ENCODE results near the gene FTCD.
"Not testable (repeated sequence)": the region's sequence is repeated elsewhere in the genome, so short reads cannot be mapped to it uniquely, and the experiment has no call there.

The FTCD gene

GRCh38 chr21:46140352-46141003, 14.9 kb downstream of the FTCD start:
- DNase-seq (ENCODE audit: low read depth, low spot score): not testable (repeated sequence)

- DNase-seq (ENCODE audit: low read depth, low spot score): no peak
These were observed 15.7 kb downstream of the FTCD start for GRCh38 chr21:46139686-46140085.

- no peak for DNase-seq (ENCODE audit: low read depth, low spot score)
These were observed 16.9 kb downstream of the FTCD start for GRCh38 chr21:46138383-46138970.

- no peak for DNase-seq (ENCODE audit: low read depth, low spot score)
These were observed 17.5 kb downstream of the FTCD start for GRCh38 chr21:46137908-46138307.

- no peak for DNase-seq (ENCODE audit: low read depth, low spot score)
These were observed 18.5 kb downstream of the FTCD start for GRCh38 chr21:46136739-46137349.

- no peak for DNase-seq (ENCODE audit: low read depth, low spot score)
These were observed 19.5 kb downstream of the FTCD start for GRCh38 chr21:46135782-46136395.

- no peak for DNase-seq (ENCODE audit: low read depth, low spot score)
These were observed 23.3 kb downstream of the FTCD start for GRCh38 chr21:46131838-46132651.

GRCh38 chr21:46131588-46131837, 23.9 kb downstream of the FTCD start:
- DNase-seq (ENCODE audit: low read depth, low spot score): no peak

- no peak for DNase-seq (ENCODE audit: low read depth, low spot score)
These were observed 24.4 kb downstream of the FTCD start for GRCh38 chr21:46130831-46131587.

GRCh38 chr21:46129846-46130651, 25.3 kb downstream of the FTCD start:
- no peak for DNase-seq (ENCODE audit: low read depth, low spot score)

- DNase-seq (ENCODE audit: low read depth, low spot score): no peak
These were observed 26.3 kb downstream of the FTCD start for GRCh38 chr21:46128933-46129571.

GRCh38 chr21:46128106-46128932, 27.1 kb downstream of the FTCD start:
- DNase-seq (ENCODE audit: low read depth, low spot score): no peak

- DNase-seq (ENCODE audit: low read depth, low spot score): no peak
These were observed 27.9 kb downstream of the FTCD start for GRCh38 chr21:46127239-46128105.

GRCh38 chr21:46126309-46127238, 28.8 kb downstream of the FTCD start:
- DNase-seq (ENCODE audit: low read depth, low spot score): no peak

- no peak for DNase-seq (ENCODE audit: low read depth, low spot score)
These were observed 29.5 kb downstream of the FTCD start for GRCh38 chr21:46125846-46126301.

GRCh38 chr21:46124926-46125845, 30.2 kb downstream of the FTCD start:
- no peak for DNase-seq (ENCODE audit: low read depth, low spot score)

All from iPS DF 19.7 (cell line).